Progenitor cell of endocrine pancreas (in vitro differentiated cells): ENCODE data around the gene MRM3. TPM values are rescaled to one million over a fixed set of nuclear protein-coding genes. Genes with fewer than 3 reads are reported as not detected.

Source experiments
- DNase-seq: peaks from one replicate; pipeline ENCODE4 v3.0.0; 2021; ENCODE audit warnings: low spot score; ENCODE audit not compliant: unreplicated experiment
- H3K27ac Mint-ChIP-seq: 2 replicates; pipeline ENCODE4 v1.8.0; 2021; ENCODE audit warnings: mild to moderate bottlenecking, moderate library complexity, mixed read lengths
- H3K27me3 Mint-ChIP-seq: 2 replicates; pipeline ENCODE4 v1.8.0; 2021; ENCODE audit warnings: mixed read lengths
- H3K36me3 Mint-ChIP-seq: 2 replicates; pipeline ENCODE4 v1.8.0; 2022; ENCODE audit warnings: mixed read lengths; ENCODE audit not compliant: insufficient read depth
- H3K4me1 Mint-ChIP-seq: 2 replicates; pipeline ENCODE4 v1.8.0; 2021; ENCODE audit warnings: low read depth, mixed read lengths
- H3K4me3 Mint-ChIP-seq: 2 replicates; pipeline ENCODE4 v1.8.0; 2021; ENCODE audit warnings: low read depth, mild to moderate bottlenecking, moderate library complexity, mixed read lengths
- H3K9me3 Mint-ChIP-seq: 2 replicates; pipeline ENCODE4 v1.8.0; 2021; ENCODE audit warnings: low read depth, mixed read lengths
- total RNA-seq: library from RNA; stranded (reverse); gene quantifications from 2 replicates; pipeline ENCODE4 v1.2.1, GENCODE V29; 2021
- TF ChIP-seq, protein P1 (sequence below): fragments of 200-600 bp; sonication (generic); IDR thresholded peaks from one replicate; pipeline ENCODE4 v1.5.0; 2021; ENCODE audit warnings: antibody characterized with exemption, mild to moderate bottlenecking; ENCODE audit not compliant: unreplicated experiment

MRM3 gene
- total RNA-seq, 1 donor from 2014 or later = 14.5 TPM

DNA sequence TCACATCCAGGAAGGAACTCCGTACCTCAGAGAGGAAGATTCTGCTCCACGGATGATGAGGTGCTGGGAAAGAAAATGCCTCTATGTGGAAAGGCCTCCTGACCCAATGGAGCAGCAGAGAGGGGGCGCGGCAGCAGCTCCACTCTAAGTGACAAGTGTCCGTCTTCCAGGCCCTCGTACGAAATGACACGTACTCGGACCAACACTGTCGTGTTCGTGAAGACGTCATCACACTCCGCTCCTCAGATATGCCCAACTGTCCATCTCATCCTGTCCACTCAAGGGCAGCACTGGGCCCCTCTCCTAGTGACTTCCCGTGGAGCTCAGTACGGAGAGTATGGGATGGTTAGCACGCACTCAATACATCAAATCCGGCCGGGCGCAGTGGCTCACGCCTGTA is 32.2 kb downstream of the MRM3 start:
- no peaks in the 10 kb centered on the region for H3K4me1 Mint-ChIP-seq
- H3K27ac Mint-ChIP-seq = no peak overlapping the region
- H3K4me3 Mint-ChIP-seq = no peak overlapping the region
- DNase-seq = no peak
- TF ChIP-seq, protein P1, sequence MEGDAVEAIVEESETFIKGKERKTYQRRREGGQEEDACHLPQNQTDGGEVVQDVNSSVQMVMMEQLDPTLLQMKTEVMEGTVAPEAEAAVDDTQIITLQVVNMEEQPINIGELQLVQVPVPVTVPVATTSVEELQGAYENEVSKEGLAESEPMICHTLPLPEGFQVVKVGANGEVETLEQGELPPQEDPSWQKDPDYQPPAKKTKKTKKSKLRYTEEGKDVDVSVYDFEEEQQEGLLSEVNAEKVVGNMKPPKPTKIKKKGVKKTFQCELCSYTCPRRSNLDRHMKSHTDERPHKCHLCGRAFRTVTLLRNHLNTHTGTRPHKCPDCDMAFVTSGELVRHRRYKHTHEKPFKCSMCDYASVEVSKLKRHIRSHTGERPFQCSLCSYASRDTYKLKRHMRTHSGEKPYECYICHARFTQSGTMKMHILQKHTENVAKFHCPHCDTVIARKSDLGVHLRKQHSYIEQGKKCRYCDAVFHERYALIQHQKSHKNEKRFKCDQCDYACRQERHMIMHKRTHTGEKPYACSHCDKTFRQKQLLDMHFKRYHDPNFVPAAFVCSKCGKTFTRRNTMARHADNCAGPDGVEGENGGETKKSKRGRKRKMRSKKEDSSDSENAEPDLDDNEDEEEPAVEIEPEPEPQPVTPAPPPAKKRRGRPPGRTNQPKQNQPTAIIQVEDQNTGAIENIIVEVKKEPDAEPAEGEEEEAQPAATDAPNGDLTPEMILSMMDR = no peak
- H3K36me3 Mint-ChIP-seq = peaks cover 11% of the 10 kb centered on the region
- no peaks in the 10 kb centered on the region for H3K9me3 Mint-ChIP-seq
- no peaks in the 10 kb centered on the region for H3K27me3 Mint-ChIP-seq

- H3K4me1 Mint-ChIP-seq = no peaks in the 10 kb centered on the region
- no peaks in the 10 kb centered on the region for H3K9me3 Mint-ChIP-seq
- H3K4me3 Mint-ChIP-seq = no peak overlapping the region
- TF ChIP-seq, protein P1 = no peak
- H3K27me3 Mint-ChIP-seq = no peaks in the 10 kb centered on the region
- H3K36me3 Mint-ChIP-seq = peaks cover 9% of the 10 kb centered on the region
- no peak for DNase-seq
- H3K27ac Mint-ChIP-seq = peak overlapping the region; percentile 59
Measured at GRCh38 chr17:819251-819650, 37.1 kb downstream of the MRM3 start.

- H3K4me1 Mint-ChIP-seq = no peaks in the 10 kb centered on the region
- no peaks in the 10 kb centered on the region for H3K9me3 Mint-ChIP-seq
- TF ChIP-seq, protein P1 = no peak
- no peak overlapping the region for H3K4me3 Mint-ChIP-seq
- peaks cover 6% of the 10 kb centered on the region for H3K36me3 Mint-ChIP-seq
- no peak for DNase-seq
- peak overlapping the region; percentile 7 for H3K27ac Mint-ChIP-seq
- H3K27me3 Mint-ChIP-seq = no peaks in the 10 kb centered on the region
Measured at GRCh38 chr17:823501-823902, 41.3 kb downstream of the MRM3 start.

DNA sequence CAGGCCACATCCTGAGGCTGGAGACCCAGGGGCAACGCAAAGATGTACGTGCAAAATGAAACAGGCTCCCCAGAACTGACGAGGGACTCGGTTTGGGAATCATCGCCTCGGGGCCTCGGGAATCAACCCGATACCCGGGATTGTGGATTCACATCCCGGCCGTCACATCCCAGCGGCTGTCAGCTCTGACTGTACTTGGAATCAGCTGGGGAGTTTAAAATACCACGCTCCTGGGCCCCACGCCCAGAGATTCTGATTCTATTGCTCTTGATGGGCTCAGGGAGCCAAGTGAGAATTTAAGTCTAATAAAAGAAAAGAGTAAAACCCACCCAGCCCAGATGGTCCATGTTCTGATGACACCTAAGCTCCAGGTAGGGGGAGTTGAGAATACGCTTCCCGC is 42.2 kb downstream of the MRM3 start:
- no peaks in the 10 kb centered on the region for H3K9me3 Mint-ChIP-seq
- no peak overlapping the region for H3K4me3 Mint-ChIP-seq
- TF ChIP-seq, protein P1 = no peak
- no peaks in the 10 kb centered on the region for H3K4me1 Mint-ChIP-seq
- no peak for DNase-seq
- peaks cover 6% of the 10 kb centered on the region for H3K36me3 Mint-ChIP-seq
- no peak overlapping the region for H3K27ac Mint-ChIP-seq
- H3K27me3 Mint-ChIP-seq = no peaks in the 10 kb centered on the region

DNA sequence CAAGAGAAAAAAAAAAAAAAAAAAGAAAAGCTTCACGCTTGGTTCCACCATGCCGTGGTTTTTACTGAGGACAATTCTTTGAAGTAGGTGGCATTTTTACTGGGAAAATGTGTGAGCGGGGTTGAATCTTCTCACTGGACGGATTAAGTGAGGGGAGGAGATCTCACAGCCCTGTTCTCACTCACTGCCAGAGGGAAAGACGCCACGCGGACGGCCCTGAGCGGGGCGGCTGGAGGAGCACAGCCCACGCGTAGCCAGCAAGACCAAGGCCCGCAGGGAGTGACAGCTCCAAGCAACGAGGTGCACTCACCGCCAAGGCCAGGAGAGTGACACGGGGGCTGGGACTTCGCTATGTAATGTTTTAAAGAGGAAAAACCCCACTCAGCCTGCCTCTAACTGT is 43.1 kb downstream of the MRM3 start:
- H3K36me3 Mint-ChIP-seq = peaks cover 6% of the 10 kb centered on the region
- no peak for DNase-seq
- no peaks in the 10 kb centered on the region for H3K9me3 Mint-ChIP-seq
- no peak overlapping the region for H3K27ac Mint-ChIP-seq
- no peaks in the 10 kb centered on the region for H3K4me1 Mint-ChIP-seq
- no peak overlapping the region for H3K4me3 Mint-ChIP-seq
- no peaks in the 10 kb centered on the region for H3K27me3 Mint-ChIP-seq
- TF ChIP-seq, protein P1 = no peak
